ENCODE measurements around the gene B3GNT5. TPM values are rescaled to one million over a fixed set of nuclear protein-coding genes. Genes with fewer than 3 reads are reported as not detected.
A peak's percentile ranks its signal among the peaks of the same experiment; 100 is the strongest.

Gene B3GNT5
- total RNA-seq, 4 donors from 2014 or later, result 7.9 to 42.0 (median 19.7) TPM

GRCh38 chr3:183247011-183247589 is 6.0 kb upstream of the B3GNT5 start:
- DNase-seq (ENCODE audit: low spot score) (no peak), ATAC-seq (ENCODE audit: low FRiP score) (no peak)
- TF ChIP-seq, protein P1, sequence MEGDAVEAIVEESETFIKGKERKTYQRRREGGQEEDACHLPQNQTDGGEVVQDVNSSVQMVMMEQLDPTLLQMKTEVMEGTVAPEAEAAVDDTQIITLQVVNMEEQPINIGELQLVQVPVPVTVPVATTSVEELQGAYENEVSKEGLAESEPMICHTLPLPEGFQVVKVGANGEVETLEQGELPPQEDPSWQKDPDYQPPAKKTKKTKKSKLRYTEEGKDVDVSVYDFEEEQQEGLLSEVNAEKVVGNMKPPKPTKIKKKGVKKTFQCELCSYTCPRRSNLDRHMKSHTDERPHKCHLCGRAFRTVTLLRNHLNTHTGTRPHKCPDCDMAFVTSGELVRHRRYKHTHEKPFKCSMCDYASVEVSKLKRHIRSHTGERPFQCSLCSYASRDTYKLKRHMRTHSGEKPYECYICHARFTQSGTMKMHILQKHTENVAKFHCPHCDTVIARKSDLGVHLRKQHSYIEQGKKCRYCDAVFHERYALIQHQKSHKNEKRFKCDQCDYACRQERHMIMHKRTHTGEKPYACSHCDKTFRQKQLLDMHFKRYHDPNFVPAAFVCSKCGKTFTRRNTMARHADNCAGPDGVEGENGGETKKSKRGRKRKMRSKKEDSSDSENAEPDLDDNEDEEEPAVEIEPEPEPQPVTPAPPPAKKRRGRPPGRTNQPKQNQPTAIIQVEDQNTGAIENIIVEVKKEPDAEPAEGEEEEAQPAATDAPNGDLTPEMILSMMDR (IDR thresholded peaks at IDR 0.05), result no peak

GRCh38 chr3:183249006-183249718 is 3.9 kb upstream of the B3GNT5 start:
- TF ChIP-seq, protein P1 (IDR thresholded peaks at IDR 0.05), result no peak
- DNase-seq (ENCODE audit: low spot score) (no peak), ATAC-seq (ENCODE audit: low FRiP score) (no peak)

- DNase-seq (ENCODE audit: low spot score), result no peak
- TF ChIP-seq, protein P1 (IDR thresholded peaks at IDR 0.05), result no peak
- no peak for ATAC-seq (ENCODE audit: low FRiP score)
Observed at GRCh38 chr3:183252118-183252782, 803 bp upstream of the B3GNT5 start.

- ATAC-seq (ENCODE audit: low FRiP score), result peak; percentile 85
- TF ChIP-seq, protein P1 (IDR thresholded peaks at IDR 0.05), result no peak
- no peak for DNase-seq (ENCODE audit: low spot score)
Observed at GRCh38 chr3:183253528-183254486, 754 bp downstream of the B3GNT5 start.

DNA sequence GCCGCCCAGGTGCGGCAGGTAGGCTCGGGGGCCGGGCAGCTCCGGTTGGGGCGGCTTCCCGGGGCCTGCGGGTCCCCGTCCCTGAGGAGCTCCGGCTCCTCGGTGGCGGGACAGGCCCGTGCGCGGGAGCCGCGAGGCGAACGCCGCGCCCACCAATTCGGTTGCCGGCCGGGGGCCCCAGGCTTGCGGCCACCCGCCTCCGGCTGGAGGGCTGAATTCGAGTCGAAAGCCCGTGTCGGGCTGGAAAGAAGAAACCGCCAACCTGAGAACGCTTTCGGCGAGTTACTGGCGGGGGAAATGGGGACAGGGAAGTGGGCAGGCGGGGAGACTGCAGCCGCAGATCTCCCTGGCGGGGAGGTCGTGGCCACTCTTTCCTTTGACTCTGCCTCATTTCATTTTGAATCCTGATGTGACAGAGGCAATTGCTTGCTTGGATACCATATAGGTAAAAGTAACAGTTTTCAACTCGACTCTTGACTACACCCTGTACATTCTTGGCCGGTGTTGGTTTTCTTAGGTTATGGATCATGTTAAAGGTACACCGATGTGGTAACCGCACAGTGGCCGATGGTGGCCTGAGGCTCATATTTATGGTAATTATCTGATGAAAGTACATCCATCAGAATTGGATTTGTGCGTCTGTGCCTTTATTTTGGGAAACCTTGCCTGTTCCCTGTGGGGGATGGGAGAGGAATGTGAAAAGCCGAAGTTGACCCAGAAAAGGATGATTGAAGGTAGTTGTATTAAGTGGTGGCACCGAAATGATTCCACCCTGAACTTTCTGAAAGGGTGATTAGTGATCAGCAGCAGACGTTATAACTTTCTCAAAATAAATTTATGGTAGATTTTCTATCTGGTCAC is 1.7 kb downstream of the B3GNT5 start:
- TF ChIP-seq, protein P1 (IDR thresholded peaks at IDR 0.05), result no peak
- ATAC-seq (ENCODE audit: low FRiP score), result peak; percentile 20
- DNase-seq (ENCODE audit: low spot score), result no peak

GRCh38 chr3:183255348-183255730 is 2.3 kb downstream of the B3GNT5 start:
- TF ChIP-seq, protein P1 (IDR thresholded peaks at IDR 0.05), result no peak
- no peak for DNase-seq (ENCODE audit: low spot score)
- no peak for ATAC-seq (ENCODE audit: low FRiP score)

All from omental fat pad (tissue), 4 donors.